WTC11 (cell line): ENCODE results near the gene MCRS1.

Experiments used
- ATF2 ChIP-seq: sonication (generic); formaldehyde crosslinking; IDR thresholded peaks from 2 replicates; pipeline ENCODE4 v1.8.1; 2022; ENCODE audit warnings: low read depth, missing genetic modification reagents, borderline replicate concordance
- CTCF ChIP-seq: fragments of 200-600 bp; IDR thresholded peaks from 2 replicates; pipeline ENCODE4 v1.8.0; 2022; ENCODE audit warnings: antibody characterized with exemption
- IRF2 ChIP-seq: sonication (generic); formaldehyde crosslinking; IDR thresholded peaks from 2 replicates; pipeline ENCODE4 v1.8.0; 2022; ENCODE audit warnings: low read depth, missing genetic modification reagents, borderline replicate concordance

- TF ChIP-seq IRF2 (no peak), ATF2 (no peak), CTCF (no peak)
Measured at GRCh38 chr12:49537752-49538509, 30.0 kb downstream of the MCRS1 start.
